Posterior vena cava (tissue), 2 donors: Measurements from ENCODE around the gene BAHCC1. TPM values are rescaled to one million over a fixed set of nuclear protein-coding genes. Genes with fewer than 3 reads are reported as not detected.

Experiments used
- DNase-seq: peaks from one replicate; pipeline ENCODE4 v3.0.0-alpha.2; 2020; ENCODE audit warnings: low spot score
- intact Hi-C, 2 donors: fragments of 100-400 bp; cut with DNase I; formaldehyde crosslinking; loops; one replicate each; pipeline versions ENCODE4 v1.14.1 to v1.14.2; 2022 to 2023
- total RNA-seq, 2 donors: library from RNA; stranded (reverse); fragmentation: NEBNext Ultra II Directional; extraction: Animal tissue kit (Norgen Biotek cat#: 25700); gene quantifications; one replicate each; pipeline ENCODE4 v1.2.1, GENCODE V29; 2021
- donor health status: DM: yes; HTN: yes; CAD: no.
- donor health status: DM: yes; HTN: yes; CAD: no.

The BAHCC1 gene
- total RNA-seq, 2 donors from 2014 or later = 17.3 to 19.1 TPM

- no peak for DNase-seq
- intact Hi-C loops = loop anchor here in 1 of 2 donors (5.0 kb wide), 1 partner anchor 78 kb away; no protein-coding TSS in a partner anchor
These were observed 8.6 kb downstream of the BAHCC1 start for GRCh38 chr17:81403671-81404534.

- intact Hi-C loops = loop anchor here in 1 of 2 donors (5.0 kb wide), 1 partner anchor 78 kb away; no protein-coding TSS in a partner anchor
- DNase-seq = no peak
These were observed 9.4 kb downstream of the BAHCC1 start for GRCh38 chr17:81404558-81405165.

DNA sequence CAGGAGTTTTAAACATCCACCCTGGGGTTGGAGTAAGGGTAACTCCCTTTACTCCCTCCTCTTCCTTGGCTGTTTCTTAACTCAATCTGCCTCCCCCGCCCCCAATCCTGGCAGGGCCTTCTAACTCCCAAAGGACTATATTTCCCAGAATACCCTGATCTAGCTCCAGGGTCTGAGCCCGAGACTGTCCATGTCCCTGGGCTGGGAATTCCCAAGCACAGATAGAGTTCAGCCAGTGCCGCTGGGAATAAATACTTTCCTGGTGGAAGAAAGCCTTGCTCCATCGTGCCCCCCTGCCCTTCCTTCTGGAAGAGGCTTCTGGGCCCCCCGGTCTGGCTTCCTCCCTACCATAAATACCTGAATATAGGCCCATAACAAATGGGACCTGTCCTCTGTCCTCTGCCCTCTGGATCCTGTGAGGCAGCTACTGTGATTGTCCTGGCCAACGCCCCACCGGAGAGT, 10.2 kb downstream of the BAHCC1 start:
- peak; percentile 91 for DNase-seq
- intact Hi-C loops = no loop called here

DNA sequence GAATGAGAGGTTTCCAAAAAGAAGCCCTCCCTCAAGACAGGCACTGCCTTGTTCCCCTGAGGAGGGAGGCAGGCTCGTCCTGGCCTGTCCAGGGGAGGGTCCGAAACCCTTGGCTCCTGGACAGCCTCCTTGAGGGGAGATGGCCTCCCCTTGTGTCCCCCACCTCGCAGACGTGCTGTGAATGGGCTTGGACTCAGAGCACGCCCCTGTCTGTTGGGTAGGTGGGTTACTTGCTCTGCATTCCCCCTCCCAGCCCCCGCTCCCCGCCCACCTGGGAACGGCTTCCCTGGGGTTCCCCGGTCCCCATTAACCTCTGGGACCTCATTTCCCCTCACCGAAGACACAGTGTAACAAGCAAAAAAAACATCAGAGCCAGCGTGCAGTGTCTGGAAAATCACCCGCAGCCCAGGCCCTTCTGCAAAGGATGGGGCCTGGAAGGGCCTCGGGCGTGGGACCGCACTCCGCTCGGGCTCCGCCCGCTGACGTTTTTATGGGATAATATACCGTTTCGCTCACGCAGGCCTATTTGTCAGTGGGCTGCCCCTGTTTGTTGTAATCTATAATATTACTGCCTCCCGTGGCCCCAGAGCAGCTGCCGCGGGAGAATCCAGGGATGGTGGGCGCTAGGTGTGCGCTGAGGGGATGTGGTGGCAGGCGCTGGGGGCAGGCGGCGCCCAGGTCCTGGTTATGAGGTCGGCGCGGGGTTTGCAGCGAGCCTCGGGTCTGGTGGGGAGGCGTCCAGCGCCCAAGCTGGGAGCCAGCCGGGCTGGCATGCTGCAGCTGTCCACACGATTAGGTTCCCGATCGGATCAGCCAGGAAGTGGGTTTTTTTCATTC, 11.1 kb downstream of the BAHCC1 start:
- DNase-seq = no peak
- intact Hi-C loops = no loop called here

GRCh38 chr17:81408049-81408448, 12.8 kb downstream of the BAHCC1 start:
- intact Hi-C loops = no loop called here

DNA sequence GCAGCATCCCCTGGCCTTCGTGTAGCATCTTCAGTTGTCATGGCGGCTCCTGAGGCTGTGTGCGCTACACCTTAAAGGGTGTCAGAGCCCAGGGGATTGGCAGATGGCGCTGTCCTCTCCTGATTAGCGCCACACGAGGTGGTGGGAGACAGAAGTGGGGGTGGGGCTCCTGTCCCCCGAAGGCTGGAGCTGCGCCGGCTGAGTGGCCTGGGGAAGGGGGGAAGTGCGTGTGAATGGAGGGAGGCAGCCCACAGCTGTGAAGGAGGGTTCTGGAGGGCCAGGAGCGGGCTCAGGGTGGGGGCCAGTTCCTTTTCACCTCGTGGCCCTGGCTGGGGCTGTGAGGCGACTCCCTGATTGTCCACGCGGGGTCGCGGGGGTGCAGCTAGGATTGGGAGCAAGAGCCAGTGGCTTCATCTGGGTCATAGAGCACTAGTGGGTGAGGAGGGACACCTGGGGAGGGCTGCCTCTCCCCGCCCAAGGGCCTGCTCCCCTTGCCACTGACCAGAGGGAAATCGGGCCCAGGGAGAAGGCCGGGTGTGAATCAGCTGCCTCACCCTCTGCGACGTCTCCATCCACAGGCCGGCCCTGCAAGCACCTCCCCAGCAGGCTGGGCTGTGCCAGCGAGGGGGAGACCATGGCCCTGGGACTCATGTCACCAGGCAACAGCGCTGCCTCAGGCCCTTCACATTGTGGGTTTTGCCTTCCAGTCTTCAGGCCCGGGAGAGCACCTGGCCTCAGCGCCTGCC, 14.1 kb downstream of the BAHCC1 start:
- DNase-seq = no peak
- intact Hi-C loops = no loop called here

More at GRCh38 chr17:81408049-81408448, 12.8 kb downstream of the BAHCC1 start:
- no peak for DNase-seq

GRCh38 chr17:81410852-81411251, 15.6 kb downstream of the BAHCC1 start:
- intact Hi-C loops = no loop called here
- no peak for DNase-seq

GRCh38 chr17:81411305-81411704, 16.0 kb downstream of the BAHCC1 start:
- no peak for DNase-seq
- intact Hi-C loops = no loop called here

- DNase-seq = no peak
- intact Hi-C loops = no loop called here
These were observed 17.3 kb downstream of the BAHCC1 start for GRCh38 chr17:81412490-81413093.

DNA sequence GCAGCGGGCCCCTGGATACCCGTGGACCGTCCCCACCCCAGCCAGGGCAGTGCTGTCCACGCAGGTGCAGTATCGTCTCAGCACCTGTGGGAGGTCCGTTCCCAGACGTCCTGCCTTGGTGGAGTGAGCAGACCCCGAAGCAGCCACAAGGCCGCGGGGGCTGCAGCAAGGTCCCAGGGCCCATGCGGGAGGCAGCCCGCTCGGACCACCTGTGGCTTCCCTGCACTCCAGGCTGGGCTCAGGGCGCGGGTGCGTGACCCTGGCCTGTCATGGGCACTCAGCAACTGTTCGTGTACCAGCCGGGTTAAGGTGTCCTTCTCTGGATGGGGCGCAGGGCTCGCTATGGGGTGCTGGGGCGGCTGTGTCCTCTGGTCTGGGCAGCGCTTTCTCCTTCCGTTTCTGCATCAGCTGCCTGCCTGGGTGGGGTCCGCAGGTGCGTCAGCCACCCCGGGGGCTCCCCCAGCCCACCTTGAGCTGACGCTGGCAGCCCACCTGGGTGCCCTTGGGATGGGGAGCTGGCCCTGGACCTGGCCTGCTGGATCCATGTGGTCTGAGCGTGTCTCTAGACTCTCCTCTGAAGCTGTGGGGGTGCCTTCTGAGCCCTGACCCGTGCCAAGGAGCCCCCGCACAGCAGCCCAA, 18.4 kb downstream of the BAHCC1 start:
- no peak for DNase-seq
- intact Hi-C loops = no loop called here

DNA sequence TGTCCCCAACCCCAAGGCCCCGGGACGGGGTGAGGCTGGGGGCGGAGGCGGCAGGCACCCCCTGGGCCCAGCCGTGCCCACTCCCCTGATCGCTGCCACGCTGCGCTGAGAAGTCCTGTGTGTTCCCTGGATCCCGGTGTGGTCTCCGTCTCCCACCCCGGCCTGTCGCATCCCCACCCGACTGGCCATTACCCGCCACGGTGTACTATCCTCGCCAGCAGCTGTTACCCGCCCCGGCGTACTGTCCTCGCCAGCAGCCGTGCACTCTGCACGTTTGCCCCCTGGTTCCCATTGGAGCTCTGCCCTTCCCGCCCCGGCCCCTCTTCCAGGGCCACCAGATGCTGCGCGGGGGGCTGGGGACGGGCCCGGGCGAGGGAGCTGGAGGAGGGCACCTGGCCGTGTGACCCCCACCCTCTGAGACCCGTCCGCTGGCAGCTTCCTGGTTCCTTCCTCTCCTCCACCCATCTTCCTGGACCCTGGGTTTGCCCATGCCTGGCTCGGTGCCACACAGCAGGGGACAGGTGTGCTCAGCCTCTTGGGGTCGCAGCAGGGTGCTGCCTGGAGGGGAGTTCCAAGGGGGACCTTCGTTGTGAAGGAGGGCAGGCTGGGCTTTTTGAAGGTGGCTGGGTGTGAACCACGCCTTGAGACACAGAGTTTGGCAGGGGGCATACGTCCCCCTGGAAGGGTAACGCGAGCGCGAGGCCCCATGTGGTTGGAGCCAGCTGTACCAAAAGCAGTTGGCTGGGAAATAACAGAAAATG, 19.7 kb downstream of the BAHCC1 start:
- no peak for DNase-seq
- intact Hi-C loops = no loop called here

DNA sequence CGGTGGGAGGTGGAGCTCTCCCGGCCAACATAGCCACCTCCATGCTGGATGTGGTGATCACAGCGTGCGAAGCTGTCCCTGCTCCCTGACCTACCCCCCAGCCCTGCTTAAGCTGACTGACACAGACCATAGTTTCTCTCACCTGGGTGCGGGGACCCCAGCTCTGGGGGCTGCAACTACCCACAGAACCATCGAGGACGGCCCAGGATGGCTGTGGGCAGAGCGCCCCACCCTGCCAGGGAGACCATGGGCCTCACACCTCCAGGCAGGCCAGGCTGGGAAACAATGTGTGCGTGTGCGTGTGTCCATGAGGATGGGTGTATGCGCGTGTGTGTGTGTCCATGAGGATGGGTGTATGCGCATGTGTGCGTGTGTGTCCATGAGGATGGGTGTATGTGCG, 20.4 kb downstream of the BAHCC1 start:
- intact Hi-C loops = no loop called here
- no peak for DNase-seq

DNA sequence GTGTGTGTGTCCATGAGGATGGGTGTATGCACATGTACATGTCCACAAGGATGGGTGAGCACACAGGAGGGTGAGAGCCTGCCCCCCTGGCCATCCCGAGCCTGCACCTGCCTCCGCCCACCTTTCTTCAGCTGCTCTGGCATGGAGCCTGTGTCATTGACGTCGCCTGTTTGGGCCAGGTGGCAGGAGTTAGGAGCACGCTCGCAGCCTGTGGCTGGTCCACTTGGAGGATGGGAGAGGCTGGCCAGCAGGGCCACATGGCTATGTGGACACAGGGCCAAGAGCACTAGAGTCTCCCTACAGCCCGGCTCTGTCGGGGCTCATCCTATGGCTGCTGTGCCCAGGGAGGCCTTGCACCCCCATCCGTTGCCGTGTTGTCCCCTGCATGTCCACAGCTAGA, 21.4 kb downstream of the BAHCC1 start:
- intact Hi-C loops = no loop called here
- no peak for DNase-seq

DNA sequence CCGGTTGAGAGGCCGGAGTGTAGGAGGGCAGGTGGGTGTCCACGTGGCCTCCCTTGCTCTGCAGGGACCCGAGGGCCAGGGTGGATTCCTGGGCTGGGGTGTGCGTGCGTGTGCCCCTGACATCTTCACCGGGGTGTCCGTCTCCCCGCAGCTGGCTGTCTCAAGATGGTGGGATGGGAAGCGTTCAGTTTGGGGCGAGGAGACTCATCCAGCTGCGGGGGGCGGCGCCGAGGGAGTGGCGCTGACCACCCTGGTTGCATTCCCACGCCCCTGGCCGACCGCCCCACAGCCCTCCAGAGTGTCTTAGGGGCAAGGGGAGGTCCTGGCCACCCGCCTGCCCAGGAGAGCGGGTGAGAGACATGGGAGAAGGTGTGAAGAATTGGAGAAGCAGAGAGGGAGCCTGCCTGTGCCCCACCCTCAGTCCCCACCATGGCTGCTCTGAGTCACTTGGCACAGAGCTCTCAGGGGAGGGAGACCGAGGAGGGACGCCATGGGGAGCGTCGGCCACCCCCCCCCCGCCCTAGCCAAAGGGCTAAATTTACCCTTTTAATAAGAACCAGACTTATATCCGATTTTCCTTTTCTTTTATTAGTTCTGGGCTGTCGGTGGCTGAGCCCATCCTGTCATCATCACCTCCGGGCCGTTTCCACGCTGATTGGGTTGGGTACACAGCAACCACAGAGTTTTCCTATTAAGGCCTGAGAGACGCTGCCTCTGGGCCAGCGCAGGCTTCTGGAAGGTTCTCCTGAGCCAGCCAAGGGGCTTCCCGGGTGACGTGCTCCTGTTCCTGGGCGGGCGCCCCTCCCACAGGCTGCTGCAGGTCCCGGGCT, 22.0 kb downstream of the BAHCC1 start:
- peak; percentile 95 for DNase-seq
- intact Hi-C loops = no loop called here

GRCh38 chr17:81417879-81418709, 22.8 kb downstream of the BAHCC1 start:
- intact Hi-C loops = loop anchor here in 1 of 2 donors (2.0 kb wide), 1 partner anchor 17 kb away; no protein-coding TSS in a partner anchor
- no peak for DNase-seq
